Panc1 (cell line): ENCODE measurements around the gene B4GALT4. TPM values are rescaled to one million over a fixed set of nuclear protein-coding genes. Genes with fewer than 3 reads are reported as not detected.
A peak's percentile ranks its signal among the peaks of the same experiment; 100 is the strongest.

ENCODE experiments used
- ATAC-seq: fragments of 200-7000 bp; cut with Tn5 transposase; 2 replicates; pipeline ENCODE4 v1.9.1; 2020; ENCODE audit warnings: mild to moderate bottlenecking, moderate library complexity
- BruUV-seq: library from RNA; stranded (reverse); fragments of 400-500 nt; replicated peaks from 2 replicates; lab custom pipeline; 2021; lab: Mats Ljungman, UMichigan
- CTCF ChIA-PET: fragments of 300-600 bp; sonication (Branson Sonifier 250); formaldehyde crosslinking; loops from one replicate; lab custom pipeline; 2022; ENCODE audit warnings: antibody characterized with exemption; lab: Charles Lee
- POLR2A ChIA-PET: fragments of 300-600 bp; sonication (Branson Sonifier 250); formaldehyde crosslinking; loops from one replicate; lab custom pipeline; 2022; ENCODE audit warnings: antibody characterized with exemption; lab: Charles Lee
- DNase-seq: peaks from one replicate; pipeline ENCODE4 v3.0.0-alpha.2; 2010; ENCODE audit warnings: low read depth, low spot score
- H3K27ac ChIP-seq: 2 replicates; pipeline ENCODE4 v1.5.1; 2011; ENCODE audit warnings: mild to moderate bottlenecking, low read length, inconsistent platforms
- H3K27me3 ChIP-seq: fragments of 200-500 bp; sonication (Bioruptor generic); 2 replicates; pipeline ENCODE4 v1.6.0; 2014; ENCODE audit warnings: low read length, inconsistent platforms; ENCODE audit not compliant: control insufficient read depth, insufficient read depth
- H3K36me3 ChIP-seq: fragments of 200-500 bp; sonication (Bioruptor generic); 2 replicates; pipeline ENCODE4 v1.5.1; 2014; ENCODE audit warnings: inconsistent platforms, mild to moderate bottlenecking, low read length, moderate library complexity; ENCODE audit not compliant: control insufficient read depth, insufficient read depth
- H3K4me1 ChIP-seq: 2 replicates; pipeline ENCODE4 v1.5.1; 2011; ENCODE audit warnings: inconsistent platforms, mild to moderate bottlenecking, low read length, moderate library complexity; ENCODE audit not compliant: control insufficient read depth, insufficient read depth
- H3K4me3 ChIP-seq, 2 experiments: 2 replicates each; pipeline ENCODE4 v1.5.1; 2011 to 2012; ENCODE audit warnings: low read depth in 2 of 2, low read length in 2 of 2, mild to moderate bottlenecking in 2 of 2, inconsistent platforms in 1 of 2, moderate library complexity in 1 of 2
- H3K9me3 ChIP-seq: fragments of 200-500 bp; sonication (Bioruptor generic); 2 replicates; pipeline ENCODE4 v1.5.1; 2014; ENCODE audit warnings: low read depth, mild to moderate bottlenecking, inconsistent platforms, low read length, moderate library complexity; ENCODE audit not compliant: control insufficient read depth, insufficient read depth
- POLR2AphosphoS5 ChIP-seq: IDR thresholded peaks from 2 replicates; pipeline ENCODE4 v1.6.1; 2012; ENCODE audit warnings: mild to moderate bottlenecking, low read depth, low read length, moderate library complexity
- SIN3A ChIP-seq: IDR thresholded peaks from 2 replicates; pipeline ENCODE4 v1.6.1; 2012; ENCODE audit warnings: low read depth, mild to moderate bottlenecking, low read length, moderate library complexity, borderline replicate concordance; ENCODE audit not compliant: insufficient read depth
- TCF7L2 ChIP-seq: IDR thresholded peaks from 2 replicates; pipeline ENCODE4 v1.6.1; 2011; ENCODE audit warnings: mild to moderate bottlenecking, low read depth, low read length, inconsistent platforms
- in situ Hi-C: cut with HindIII; loops from 2 replicates; pipeline ENCODE4 v1.10.0; 2016; ENCODE audit warnings: low sequenced_read_pairs, low pct_unique_long_range_greater_than_20kb
- intact Hi-C: fragments of 100-400 bp; cut with micrococcal nuclease; formaldehyde crosslinking; loops from one replicate; pipeline ENCODE4 v1.10.0; 2022; ENCODE audit not compliant: unreplicated experiment
- total RNA-seq: library from RNA; stranded (reverse); gene quantifications from one replicate; pipeline ENCODE4 v1.2.1, GENCODE V29; 2021; ENCODE audit not compliant: unreplicated experiment
- TF ChIP-seq, protein P1 (sequence below): fragments of 450-650 bp; IDR thresholded peaks from 2 replicates; pipeline ENCODE4 v1.5.1; 2017; ENCODE audit warnings: mild to moderate bottlenecking
- TF ChIP-seq, protein P2 (sequence below), 2 experiments: IDR thresholded peaks; 2 replicates each; pipeline ENCODE4 v1.6.1; 2011 to 2012; ENCODE audit warnings: low read depth in 2 of 2, control low read depth in 1 of 2, low read length in 1 of 2, mild to moderate bottlenecking in 1 of 2, moderate library complexity in 1 of 2; ENCODE audit not compliant: insufficient read depth in 1 of 2

Gene B4GALT4
- total RNA-seq, 1 experiment from 2014 or later = 27.4 TPM

- Histone ChIP-seq H3K27me3 (no peaks in the 10 kb centered on the region), H3K9me3 (no peaks in the 10 kb centered on the region), H3K4me3 (no peak overlapping the region), H3K36me3 (peaks cover 9% of the 10 kb centered on the region), H3K27ac (no peak overlapping the region), H3K4me1 (no peaks in the 10 kb centered on the region)
- ATAC-seq = 0 out of 2 replicates have a peak, but pooled peaks have one; percentile 10
- no peak for DNase-seq
- in situ Hi-C loops (no loop called here), intact Hi-C loops (no loop called here)
- CTCF ChIA-PET = no interaction called here
- no TSS peak for BruUV-seq
- no peak for TF ChIP-seq POLR2AphosphoS5
- TF ChIP-seq, protein P1, sequence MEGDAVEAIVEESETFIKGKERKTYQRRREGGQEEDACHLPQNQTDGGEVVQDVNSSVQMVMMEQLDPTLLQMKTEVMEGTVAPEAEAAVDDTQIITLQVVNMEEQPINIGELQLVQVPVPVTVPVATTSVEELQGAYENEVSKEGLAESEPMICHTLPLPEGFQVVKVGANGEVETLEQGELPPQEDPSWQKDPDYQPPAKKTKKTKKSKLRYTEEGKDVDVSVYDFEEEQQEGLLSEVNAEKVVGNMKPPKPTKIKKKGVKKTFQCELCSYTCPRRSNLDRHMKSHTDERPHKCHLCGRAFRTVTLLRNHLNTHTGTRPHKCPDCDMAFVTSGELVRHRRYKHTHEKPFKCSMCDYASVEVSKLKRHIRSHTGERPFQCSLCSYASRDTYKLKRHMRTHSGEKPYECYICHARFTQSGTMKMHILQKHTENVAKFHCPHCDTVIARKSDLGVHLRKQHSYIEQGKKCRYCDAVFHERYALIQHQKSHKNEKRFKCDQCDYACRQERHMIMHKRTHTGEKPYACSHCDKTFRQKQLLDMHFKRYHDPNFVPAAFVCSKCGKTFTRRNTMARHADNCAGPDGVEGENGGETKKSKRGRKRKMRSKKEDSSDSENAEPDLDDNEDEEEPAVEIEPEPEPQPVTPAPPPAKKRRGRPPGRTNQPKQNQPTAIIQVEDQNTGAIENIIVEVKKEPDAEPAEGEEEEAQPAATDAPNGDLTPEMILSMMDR = no peak
- TF ChIP-seq, protein P2, sequence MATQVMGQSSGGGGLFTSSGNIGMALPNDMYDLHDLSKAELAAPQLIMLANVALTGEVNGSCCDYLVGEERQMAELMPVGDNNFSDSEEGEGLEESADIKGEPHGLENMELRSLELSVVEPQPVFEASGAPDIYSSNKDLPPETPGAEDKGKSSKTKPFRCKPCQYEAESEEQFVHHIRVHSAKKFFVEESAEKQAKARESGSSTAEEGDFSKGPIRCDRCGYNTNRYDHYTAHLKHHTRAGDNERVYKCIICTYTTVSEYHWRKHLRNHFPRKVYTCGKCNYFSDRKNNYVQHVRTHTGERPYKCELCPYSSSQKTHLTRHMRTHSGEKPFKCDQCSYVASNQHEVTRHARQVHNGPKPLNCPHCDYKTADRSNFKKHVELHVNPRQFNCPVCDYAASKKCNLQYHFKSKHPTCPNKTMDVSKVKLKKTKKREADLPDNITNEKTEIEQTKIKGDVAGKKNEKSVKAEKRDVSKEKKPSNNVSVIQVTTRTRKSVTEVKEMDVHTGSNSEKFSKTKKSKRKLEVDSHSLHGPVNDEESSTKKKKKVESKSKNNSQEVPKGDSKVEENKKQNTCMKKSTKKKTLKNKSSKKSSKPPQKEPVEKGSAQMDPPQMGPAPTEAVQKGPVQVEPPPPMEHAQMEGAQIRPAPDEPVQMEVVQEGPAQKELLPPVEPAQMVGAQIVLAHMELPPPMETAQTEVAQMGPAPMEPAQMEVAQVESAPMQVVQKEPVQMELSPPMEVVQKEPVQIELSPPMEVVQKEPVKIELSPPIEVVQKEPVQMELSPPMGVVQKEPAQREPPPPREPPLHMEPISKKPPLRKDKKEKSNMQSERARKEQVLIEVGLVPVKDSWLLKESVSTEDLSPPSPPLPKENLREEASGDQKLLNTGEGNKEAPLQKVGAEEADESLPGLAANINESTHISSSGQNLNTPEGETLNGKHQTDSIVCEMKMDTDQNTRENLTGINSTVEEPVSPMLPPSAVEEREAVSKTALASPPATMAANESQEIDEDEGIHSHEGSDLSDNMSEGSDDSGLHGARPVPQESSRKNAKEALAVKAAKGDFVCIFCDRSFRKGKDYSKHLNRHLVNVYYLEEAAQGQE (IDR thresholded peaks at IDR 0.05; ENCODE audit: insufficient read depth in 1 of 2, low read depth in 2 of 2, low read length in 1 of 2) = no peak
- TF ChIP-seq SIN3A = no peak
- TF ChIP-seq TCF7L2 = no peak
- POLR2A ChIA-PET = no interaction called here
These were observed 17.2 kb downstream of the B4GALT4 start for GRCh38 chr3:119223511-119223910.

- in situ Hi-C loops = no loop called here
- Histone ChIP-seq H3K4me3 (no peak overlapping the region), H3K9me3 (no peaks in the 10 kb centered on the region), H3K27ac (no peak overlapping the region), H3K27me3 (no peaks in the 10 kb centered on the region), H3K4me1 (no peaks in the 10 kb centered on the region), H3K36me3 (peaks cover 9% of the 10 kb centered on the region)
- intact Hi-C loops = no loop called here
- DNase-seq (no peak), ATAC-seq (no peak)
- CTCF ChIA-PET = no interaction called here
- BruUV-seq = no TSS peak
- POLR2A ChIA-PET = no interaction called here
- TF ChIP-seq, protein P1 = no peak
- TF ChIP-seq TCF7L2 (no peak), POLR2AphosphoS5 (no peak), SIN3A (no peak)
- TF ChIP-seq, protein P2 (IDR thresholded peaks at IDR 0.05; ENCODE audit: insufficient read depth in 1 of 2, low read depth in 2 of 2, low read length in 1 of 2) = no peak
These were observed 18.3 kb downstream of the B4GALT4 start for GRCh38 chr3:119222391-119222790.
